Parathyroid adenoma (tissue), 2 donors: ENCODE measurements around the gene FTL.

Experiments used
- H2AFZ ChIP-seq: fragments of 300-600 bp; sonication (generic); one replicate; pipeline ENCODE4 v1.7.0; 2017; ENCODE audit warnings: antibody characterized with exemption, mild to moderate bottlenecking
- H3K27ac ChIP-seq: fragments of 300-600 bp; sonication (generic); one replicate; pipeline ENCODE4 v1.7.0; 2017
- H3K27me3 ChIP-seq: fragments of 300-600 bp; sonication (generic); one replicate; pipeline ENCODE4 v1.7.0; 2017; ENCODE audit warnings: low read length; ENCODE audit not compliant: control insufficient read depth, insufficient read depth
- H3K36me3 ChIP-seq: fragments of 300-600 bp; sonication (generic); one replicate; pipeline ENCODE4 v1.7.0; 2017; ENCODE audit warnings: low read length; ENCODE audit not compliant: control insufficient read depth, insufficient read depth
- H3K4me1 ChIP-seq: fragments of 300-600 bp; sonication (generic); one replicate; pipeline ENCODE4 v1.7.0; 2017; ENCODE audit warnings: control low read depth
- H3K4me2 ChIP-seq: fragments of 300-600 bp; sonication (generic); one replicate; pipeline ENCODE4 v1.7.0; 2017; ENCODE audit warnings: low read length
- H3K4me3 ChIP-seq: fragments of 300-600 bp; sonication (generic); one replicate; pipeline ENCODE4 v1.7.0; 2017; ENCODE audit warnings: low read depth, low read length
- H3K79me2 ChIP-seq: fragments of 300-600 bp; sonication (generic); one replicate; pipeline ENCODE4 v1.7.0; 2017; ENCODE audit warnings: control low read depth
- H3K9ac ChIP-seq: fragments of 300-600 bp; sonication (generic); one replicate; pipeline ENCODE4 v1.7.0; 2017; ENCODE audit warnings: mild to moderate bottlenecking
- H3K9me3 ChIP-seq: fragments of 300-600 bp; sonication (generic); one replicate; pipeline ENCODE4 v1.7.0; 2017; ENCODE audit warnings: low read length; ENCODE audit not compliant: control insufficient read depth
- CTCF ChIP-seq: fragments of 300-600 bp; sonication (generic); IDR thresholded peaks from one replicate; pipeline ENCODE4 v1.7.0; 2017; ENCODE audit warnings: antibody characterized with exemption, mild to moderate bottlenecking
- donor health status: primary hyperparathyroidism.

Gene FTL

GRCh38 chr19:49009828-49010227 is 44.7 kb downstream of the FTL start:
- no peaks in the 10 kb centered on the region for H3K79me2 ChIP-seq
- no peak for TF ChIP-seq CTCF
- H3K27ac ChIP-seq = no peak overlapping the region
- no peaks in the 10 kb centered on the region for H3K27me3 ChIP-seq
- no peak overlapping the region for H3K4me3 ChIP-seq
- H3K4me1 ChIP-seq = no peaks in the 10 kb centered on the region
- H2AFZ ChIP-seq = no peak overlapping the region
- H3K36me3 ChIP-seq = no peaks in the 10 kb centered on the region
- H3K9ac ChIP-seq = no peak overlapping the region
- H3K4me2 ChIP-seq = no peak overlapping the region
- no peaks in the 10 kb centered on the region for H3K9me3 ChIP-seq

- Histone ChIP-seq H3K4me1 (no peaks in the 10 kb centered on the region), H3K27me3 (no peaks in the 10 kb centered on the region), H3K36me3 (no peaks in the 10 kb centered on the region), H3K9ac (no peak overlapping the region), H3K79me2 (no peaks in the 10 kb centered on the region), H3K4me3 (no peak overlapping the region), H3K4me2 (no peak overlapping the region), H3K27ac (no peak overlapping the region), H3K9me3 (no peaks in the 10 kb centered on the region), H2AFZ (no peak overlapping the region)
- no peak for TF ChIP-seq CTCF
Observed at GRCh38 chr19:49010453-49010852, 45.3 kb downstream of the FTL start.

- Histone ChIP-seq H3K4me3 (no peak overlapping the region), H3K36me3 (no peaks in the 10 kb centered on the region), H3K9ac (no peak overlapping the region), H3K4me1 (no peaks in the 10 kb centered on the region), H2AFZ (no peak overlapping the region), H3K27ac (no peak overlapping the region), H3K4me2 (no peak overlapping the region), H3K79me2 (no peaks in the 10 kb centered on the region), H3K27me3 (no peaks in the 10 kb centered on the region), H3K9me3 (no peaks in the 10 kb centered on the region)
- TF ChIP-seq CTCF = no peak
Observed at GRCh38 chr19:49011194-49011593, 46.1 kb downstream of the FTL start.

GRCh38 chr19:49014123-49014869 is 49.2 kb downstream of the FTL start:
- no peak for TF ChIP-seq CTCF
- no peak overlapping the region for H3K4me3 ChIP-seq
- H3K4me1 ChIP-seq = peaks cover 2% of the 10 kb centered on the region
- H3K27ac ChIP-seq = no peak overlapping the region
- no peak overlapping the region for H2AFZ ChIP-seq
- no peak overlapping the region for H3K9ac ChIP-seq
- no peaks in the 10 kb centered on the region for H3K27me3 ChIP-seq
- H3K79me2 ChIP-seq = no peaks in the 10 kb centered on the region
- no peaks in the 10 kb centered on the region for H3K9me3 ChIP-seq
- no peaks in the 10 kb centered on the region for H3K36me3 ChIP-seq
- no peak overlapping the region for H3K4me2 ChIP-seq

- no peak overlapping the region for H2AFZ ChIP-seq
- no peak overlapping the region for H3K4me2 ChIP-seq
- peaks cover 5% of the 10 kb centered on the region for H3K4me1 ChIP-seq
- TF ChIP-seq CTCF = no peak
- H3K36me3 ChIP-seq = no peaks in the 10 kb centered on the region
- no peak overlapping the region for H3K4me3 ChIP-seq
- H3K79me2 ChIP-seq = no peaks in the 10 kb centered on the region
- no peaks in the 10 kb centered on the region for H3K9me3 ChIP-seq
- no peak overlapping the region for H3K27ac ChIP-seq
- H3K27me3 ChIP-seq = no peaks in the 10 kb centered on the region
- no peak overlapping the region for H3K9ac ChIP-seq
Observed at GRCh38 chr19:49014870-49015255, 49.8 kb downstream of the FTL start.
